ENCODE measurements around the gene SRRM5. TPM values are rescaled to one million over a fixed set of nuclear protein-coding genes. Genes with fewer than 3 reads are reported as not detected.
A peak's percentile ranks its signal among the peaks of the same experiment; 100 is the strongest.
"Not testable (repeated sequence)": the region's sequence is repeated elsewhere in the genome, so short reads cannot be mapped to it uniquely, and the experiment has no call there.

SRRM5 gene
- total RNA-seq, 1 donor from 2014 or later = 0.30 TPM

DNA sequence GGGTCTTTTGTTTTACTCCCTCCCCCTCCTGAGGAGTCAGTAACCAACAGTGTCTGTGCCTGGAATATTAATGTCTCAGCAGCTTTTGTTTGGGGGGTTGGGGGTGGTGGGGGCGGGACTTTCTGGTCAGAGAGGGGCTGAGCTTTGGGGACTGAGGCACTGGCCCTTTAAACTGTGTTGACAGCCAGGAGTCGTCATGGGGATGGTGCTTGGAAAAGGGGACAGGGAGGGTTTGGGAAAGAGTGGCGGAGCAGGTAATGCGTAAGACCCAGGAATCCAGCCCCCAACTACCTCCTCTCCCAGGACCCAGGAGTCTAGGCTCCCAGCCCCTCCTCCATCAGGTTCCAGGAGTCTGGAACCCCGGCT, 22.6 kb downstream of the SRRM5 start:
- Histone ChIP-seq H3K4me1 (no peaks in the 10 kb centered on the region), H3K36me3 (no peaks in the 10 kb centered on the region), H3K4me3 (peak overlapping the region; percentile 11), H3K27me3 (ENCODE audit: low read depth) (peaks cover 38% of the 10 kb centered on the region), H3K27ac (replicated peaks) (no peak overlapping the region), H3K9me3 (replicated peaks) (no peaks in the 10 kb centered on the region)
- intact Hi-C loops (cut with micrococcal nuclease) = no loop called here
- no peak for DNase-seq
- TF ChIP-seq, protein P1, sequence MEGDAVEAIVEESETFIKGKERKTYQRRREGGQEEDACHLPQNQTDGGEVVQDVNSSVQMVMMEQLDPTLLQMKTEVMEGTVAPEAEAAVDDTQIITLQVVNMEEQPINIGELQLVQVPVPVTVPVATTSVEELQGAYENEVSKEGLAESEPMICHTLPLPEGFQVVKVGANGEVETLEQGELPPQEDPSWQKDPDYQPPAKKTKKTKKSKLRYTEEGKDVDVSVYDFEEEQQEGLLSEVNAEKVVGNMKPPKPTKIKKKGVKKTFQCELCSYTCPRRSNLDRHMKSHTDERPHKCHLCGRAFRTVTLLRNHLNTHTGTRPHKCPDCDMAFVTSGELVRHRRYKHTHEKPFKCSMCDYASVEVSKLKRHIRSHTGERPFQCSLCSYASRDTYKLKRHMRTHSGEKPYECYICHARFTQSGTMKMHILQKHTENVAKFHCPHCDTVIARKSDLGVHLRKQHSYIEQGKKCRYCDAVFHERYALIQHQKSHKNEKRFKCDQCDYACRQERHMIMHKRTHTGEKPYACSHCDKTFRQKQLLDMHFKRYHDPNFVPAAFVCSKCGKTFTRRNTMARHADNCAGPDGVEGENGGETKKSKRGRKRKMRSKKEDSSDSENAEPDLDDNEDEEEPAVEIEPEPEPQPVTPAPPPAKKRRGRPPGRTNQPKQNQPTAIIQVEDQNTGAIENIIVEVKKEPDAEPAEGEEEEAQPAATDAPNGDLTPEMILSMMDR (IDR thresholded peaks at IDR 0.05; ENCODE audit: borderline replicate concordance) = no peak

DNA sequence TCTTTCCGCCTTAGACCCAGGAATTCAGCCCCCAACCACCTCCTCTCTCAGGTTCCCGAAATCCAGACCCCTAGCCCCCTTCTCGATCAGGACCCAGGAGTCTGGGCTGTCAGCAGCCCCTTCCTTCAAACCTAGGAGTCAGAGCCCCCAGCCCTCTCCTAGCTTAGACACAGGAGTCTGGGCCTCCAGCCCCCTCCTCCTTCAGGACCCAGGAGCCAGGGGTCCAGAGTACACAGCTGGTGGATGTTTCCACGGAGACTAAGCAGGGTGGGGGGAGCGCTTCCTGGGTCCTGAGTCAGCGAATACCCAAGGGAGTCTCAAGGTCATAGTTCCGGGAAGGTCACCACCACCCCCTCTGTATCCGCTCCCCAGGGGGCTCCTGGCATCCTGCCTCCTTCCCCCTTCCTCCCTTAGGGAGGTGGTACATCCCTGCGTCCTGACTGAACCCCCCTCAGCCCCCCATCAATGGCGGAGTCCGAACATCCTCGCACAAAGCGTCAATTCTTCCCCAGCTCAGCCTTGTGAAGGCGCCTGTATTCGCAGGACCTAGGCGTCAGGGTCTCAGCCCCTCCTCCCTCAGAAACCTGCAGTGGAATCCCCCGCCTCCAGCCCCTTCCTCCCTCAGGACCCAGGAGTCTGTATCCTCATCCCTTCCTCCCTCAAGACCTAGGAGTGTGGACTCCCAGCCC, 23.1 kb downstream of the SRRM5 start:
- H3K4me3 ChIP-seq = peak overlapping the region; percentile 11
- H3K36me3 ChIP-seq = no peaks in the 10 kb centered on the region
- DNase-seq = no peak
- peaks cover 39% of the 10 kb centered on the region for H3K27me3 ChIP-seq (ENCODE audit: low read depth)
- H3K4me1 ChIP-seq = peaks cover 2% of the 10 kb centered on the region
- no peak overlapping the region for H3K27ac ChIP-seq (replicated peaks)
- TF ChIP-seq, protein P1 (IDR thresholded peaks at IDR 0.05; ENCODE audit: borderline replicate concordance) = no peak
- no peaks in the 10 kb centered on the region for H3K9me3 ChIP-seq (replicated peaks)
- intact Hi-C loops (cut with micrococcal nuclease) = no loop called here

DNA sequence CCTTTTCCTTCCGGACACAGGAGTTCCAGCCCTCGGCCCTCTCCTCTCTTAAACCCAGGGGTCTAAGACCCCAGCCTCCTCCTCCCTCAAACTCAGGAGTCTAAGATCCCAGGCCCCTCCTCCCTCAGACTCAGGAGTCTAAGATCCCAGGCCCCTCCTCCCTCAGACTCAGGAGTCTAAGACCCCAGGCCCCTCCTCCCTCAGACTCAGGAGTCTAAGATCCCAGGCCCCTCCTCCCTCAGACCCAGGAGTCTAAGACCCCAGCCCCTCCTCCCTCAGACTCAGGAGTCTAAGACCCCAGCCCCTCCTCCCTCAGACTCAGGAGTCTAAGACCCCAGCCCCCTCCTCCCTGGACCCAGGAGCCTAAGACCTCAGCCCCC, 23.7 kb downstream of the SRRM5 start:
- H3K4me1 ChIP-seq; H3K9me3 ChIP-seq (replicated peaks); DNase-seq; H3K27ac ChIP-seq (replicated peaks); H3K36me3 ChIP-seq; intact Hi-C loops (cut with micrococcal nuclease): not testable (repeated sequence)
- H3K27me3 ChIP-seq (ENCODE audit: low read depth) = peaks cover 44% of the 10 kb centered on the region
- H3K4me3 ChIP-seq = peak overlapping the region; percentile 11

DNA sequence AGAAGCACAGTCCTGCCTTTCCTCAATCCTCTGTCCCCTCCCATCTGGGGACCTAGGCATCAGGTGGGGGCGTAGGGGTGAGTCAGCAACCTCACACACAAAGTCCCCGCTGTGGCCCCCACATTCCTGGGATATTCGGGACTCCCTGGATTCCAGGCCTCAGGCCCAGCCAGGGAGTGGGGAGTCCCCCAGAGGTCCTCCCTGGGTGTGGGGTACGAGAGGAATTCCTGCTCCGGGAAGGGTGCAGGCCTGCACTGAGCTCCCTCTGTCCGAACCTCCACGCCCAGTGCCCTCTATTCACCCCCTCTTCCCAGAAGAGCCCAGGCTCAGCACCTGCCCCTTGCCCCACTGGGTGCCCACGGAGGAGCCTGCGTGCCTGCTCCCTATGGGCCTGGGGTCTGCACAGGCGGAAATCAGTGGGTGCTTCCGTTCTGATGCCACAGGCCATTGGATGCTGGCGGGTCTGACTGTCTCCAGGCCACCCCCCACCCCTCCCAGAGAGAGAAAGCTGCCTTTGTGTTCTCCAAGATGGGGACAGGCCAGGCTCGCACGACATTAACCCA, 24.3 kb downstream of the SRRM5 start:
- H3K4me3 ChIP-seq = no peak overlapping the region
- TF ChIP-seq, protein P1 (IDR thresholded peaks at IDR 0.05; ENCODE audit: borderline replicate concordance) = no peak
- DNase-seq = no peak
- H3K27ac ChIP-seq (replicated peaks) = no peak overlapping the region
- H3K27me3 ChIP-seq (ENCODE audit: low read depth) = peaks cover 51% of the 10 kb centered on the region
- intact Hi-C loops (cut with micrococcal nuclease) = no loop called here
- H3K36me3 ChIP-seq = no peaks in the 10 kb centered on the region
- H3K4me1 ChIP-seq = peaks cover 8% of the 10 kb centered on the region
- H3K9me3 ChIP-seq (replicated peaks) = no peaks in the 10 kb centered on the region

DNA sequence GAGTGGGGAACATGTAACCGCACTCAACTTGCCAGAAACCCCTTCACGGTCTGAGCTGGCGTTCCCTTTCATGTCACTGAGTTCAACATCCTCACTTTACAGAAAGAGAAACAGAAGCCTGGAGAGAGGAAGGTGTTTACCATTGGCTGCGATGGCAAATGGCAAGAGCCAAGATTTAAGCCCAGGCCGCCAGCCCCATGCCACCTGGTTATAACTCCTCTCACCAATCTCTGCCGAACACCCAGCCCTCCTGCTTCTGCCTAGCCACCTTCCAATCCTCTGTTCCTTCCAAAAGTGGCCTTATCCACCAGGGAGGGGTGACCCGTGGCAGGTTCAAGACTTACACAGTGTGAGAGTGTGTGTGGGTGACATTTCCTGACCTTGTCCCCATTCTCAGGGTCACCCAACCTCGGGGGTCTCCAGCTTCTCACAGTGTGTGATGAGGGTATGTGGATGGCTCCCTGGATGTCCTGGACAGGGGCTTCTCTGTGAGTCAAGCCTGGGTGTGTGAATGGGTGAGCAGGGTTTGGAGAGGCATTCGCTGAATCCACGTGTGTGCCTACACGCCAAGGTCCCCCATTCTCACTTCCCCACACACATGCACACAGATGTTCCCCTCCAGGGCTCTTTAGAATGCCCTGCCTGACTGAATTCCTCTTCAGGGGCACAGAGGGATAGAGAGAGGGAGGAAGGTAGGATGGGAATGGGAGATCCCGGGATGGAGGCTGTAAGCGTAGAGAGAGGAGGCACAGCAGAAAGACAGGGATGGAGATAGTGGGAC, 26.5 kb downstream of the SRRM5 start:
- Histone ChIP-seq H3K4me1 (peaks cover 8% of the 10 kb centered on the region), H3K27ac (replicated peaks) (no peak overlapping the region), H3K27me3 (ENCODE audit: low read depth) (peaks cover 57% of the 10 kb centered on the region), H3K36me3 (no peaks in the 10 kb centered on the region), H3K4me3 (peak overlapping the region; percentile 69), H3K9me3 (replicated peaks) (no peaks in the 10 kb centered on the region)
- no peak for DNase-seq
- intact Hi-C loops (cut with micrococcal nuclease) = no loop called here
- TF ChIP-seq, protein P1 (IDR thresholded peaks at IDR 0.05; ENCODE audit: borderline replicate concordance) = no peak
